HL-60 (cell line): ENCODE data around the gene STARD6.

Source experiments
- CTCF ChIP-seq: IDR thresholded peaks from one replicate; pipeline ENCODE4 v1.5.1; 2011; ENCODE audit warnings: low read length, control low read depth, inconsistent platforms; ENCODE audit not compliant: insufficient read depth
- GABPA ChIP-seq: IDR thresholded peaks from 2 replicates; pipeline ENCODE4 v1.6.1; 2012; ENCODE audit warnings: low read depth
- POLR2AphosphoS5 ChIP-seq: IDR thresholded peaks from 2 replicates; pipeline ENCODE4 v1.6.1; 2012; ENCODE audit warnings: low read depth
- REST ChIP-seq: IDR thresholded peaks from 2 replicates; pipeline ENCODE4 v1.6.1; 2012; ENCODE audit warnings: low read depth; ENCODE audit not compliant: insufficient replicate concordance

GRCh38 chr18:54405290-54405689 is 47.6 kb upstream of the STARD6 start:
- TF ChIP-seq CTCF, result no peak
- TF ChIP-seq REST, result no peak
- TF ChIP-seq POLR2AphosphoS5, result no peak
- TF ChIP-seq GABPA, result no peak
